Astrocyte (in vitro differentiated cells and primary cell): Measurements from ENCODE around the gene PKP4. TPM values are rescaled to one million over a fixed set of nuclear protein-coding genes. Genes with fewer than 3 reads are reported as not detected.

Source experiments
- DNase-seq: peaks from one replicate; pipeline ENCODE4 v3.0.0-alpha.2; 2010; ENCODE audit warnings: low read depth
- FAIRE-seq: peaks from 2 replicates; lab custom pipeline; 2011; peaks lifted over from hg19 to GRCh38; lab: Jason Lieb, UNC
- H2AFZ ChIP-seq: 2 replicates; pipeline ENCODE4 v1.6.0; 2012; ENCODE audit warnings: low read depth, low read length, inconsistent platforms
- H3K27ac ChIP-seq: 2 replicates; pipeline ENCODE4 v1.5.1; 2011; ENCODE audit warnings: low read depth, low read length, inconsistent platforms
- H3K27me3 ChIP-seq: 2 replicates; pipeline ENCODE4 v1.6.0; 2011; ENCODE audit warnings: low read length, inconsistent platforms; ENCODE audit not compliant: insufficient read depth
- H3K36me3 ChIP-seq: 2 replicates; pipeline ENCODE4 v1.5.1; 2011; ENCODE audit warnings: low read length, inconsistent platforms; ENCODE audit not compliant: insufficient read depth
- H3K4me1 ChIP-seq: 2 replicates; pipeline ENCODE4 v1.5.1; 2011; ENCODE audit warnings: low read length, inconsistent platforms; ENCODE audit not compliant: insufficient read depth
- H3K4me2 ChIP-seq: 2 replicates; pipeline ENCODE4 v1.6.0; 2012; ENCODE audit warnings: low read length, inconsistent platforms
- H3K4me3 ChIP-seq: 2 replicates; pipeline ENCODE4 v1.5.1; 2011; ENCODE audit warnings: low read depth, mild to moderate bottlenecking, low read length, inconsistent platforms; ENCODE audit not compliant: insufficient read depth
- H3K79me2 ChIP-seq: 2 replicates; pipeline ENCODE4 v1.6.0; 2012; ENCODE audit warnings: mild to moderate bottlenecking, low read length, inconsistent platforms; ENCODE audit not compliant: insufficient read depth
- H3K9ac ChIP-seq: 2 replicates; pipeline ENCODE4 v1.6.0; 2012; ENCODE audit warnings: mild to moderate bottlenecking, low read length, inconsistent platforms
- H3K9me3 ChIP-seq: 2 replicates; pipeline ENCODE4 v1.5.1; 2012; ENCODE audit warnings: low read depth, mild to moderate bottlenecking, low read length, inconsistent platforms; ENCODE audit not compliant: insufficient read depth
- H4K20me1 ChIP-seq: 2 replicates; pipeline ENCODE4 v1.6.0; 2012; ENCODE audit warnings: low read length, inconsistent platforms; ENCODE audit not compliant: insufficient read depth
- H3K27ac Mint-ChIP-seq: one replicate; pipeline ENCODE4 v1.8.0; 2021; ENCODE audit warnings: mild to moderate bottlenecking, mixed read lengths; ENCODE audit not compliant: unreplicated experiment
- H3K27me3 Mint-ChIP-seq: one replicate; pipeline ENCODE4 v1.8.0; 2021; ENCODE audit warnings: low read depth, mixed read lengths; ENCODE audit not compliant: unreplicated experiment
- H3K36me3 Mint-ChIP-seq: one replicate; pipeline ENCODE4 v1.8.0; 2021; ENCODE audit warnings: low read depth, mixed read lengths; ENCODE audit not compliant: unreplicated experiment
- H3K4me1 Mint-ChIP-seq: one replicate; pipeline ENCODE4 v1.8.0; 2021; ENCODE audit warnings: low read depth, mixed read lengths; ENCODE audit not compliant: unreplicated experiment
- H3K4me3 Mint-ChIP-seq: one replicate; pipeline ENCODE4 v1.8.0; 2021; ENCODE audit warnings: mild to moderate bottlenecking, moderate library complexity, mixed read lengths; ENCODE audit not compliant: unreplicated experiment
- H3K9me3 Mint-ChIP-seq: one replicate; pipeline ENCODE4 v1.8.0; 2021; ENCODE audit warnings: mild to moderate bottlenecking, mixed read lengths; ENCODE audit not compliant: unreplicated experiment
- CTCF ChIP-seq: IDR thresholded peaks from 2 replicates; pipeline ENCODE4 v1.5.1; 2011; ENCODE audit warnings: low read depth, mild to moderate bottlenecking, inconsistent platforms, low read length, moderate library complexity; ENCODE audit not compliant: insufficient read depth
- EZH2 ChIP-seq: IDR thresholded peaks from 2 replicates; pipeline ENCODE4 v1.6.1; 2012; ENCODE audit warnings: mild to moderate bottlenecking, low read length, inconsistent platforms; ENCODE audit not compliant: insufficient read depth
- total RNA-seq: library from RNA; stranded (reverse); gene quantifications from 2 replicates; pipeline ENCODE4 v1.2.1, GENCODE V29; 2021

The PKP4 gene
- total RNA-seq, 1 donor from 2014 or later, result 38.4 TPM

GRCh38 chr2:158556124-158556523, 99.4 kb downstream of the PKP4 start:
- peaks cover 2% of the 10 kb centered on the region for H3K36me3 ChIP-seq
- no peaks in the 10 kb centered on the region for H3K79me2 ChIP-seq
- no peak overlapping the region for H3K4me3 ChIP-seq
- no peak overlapping the region for H3K27ac Mint-ChIP-seq
- FAIRE-seq (no peak), DNase-seq (no peak)
- peaks cover 6% of the 10 kb centered on the region for H4K20me1 ChIP-seq
- no peak for TF ChIP-seq EZH2
- TF ChIP-seq CTCF, result no peak
- no peaks in the 10 kb centered on the region for H3K27me3 ChIP-seq
- peaks cover 6% of the 10 kb centered on the region for H3K9me3 Mint-ChIP-seq
- H3K36me3 Mint-ChIP-seq, result peaks cover 4% of the 10 kb centered on the region
- no peak overlapping the region for H3K9ac ChIP-seq
- H3K27me3 Mint-ChIP-seq, result no peaks in the 10 kb centered on the region
- no peak overlapping the region for H3K27ac ChIP-seq
- H2AFZ ChIP-seq, result no peak overlapping the region
- H3K4me1 Mint-ChIP-seq, result no peaks in the 10 kb centered on the region
- no peak overlapping the region for H3K4me2 ChIP-seq
- no peaks in the 10 kb centered on the region for H3K4me1 ChIP-seq
- no peaks in the 10 kb centered on the region for H3K9me3 ChIP-seq
- no peak overlapping the region for H3K4me3 Mint-ChIP-seq

GRCh38 chr2:158557752-158558151, 101.0 kb downstream of the PKP4 start:
- Histone ChIP-seq H3K9ac (no peak overlapping the region), H3K4me2 (no peak overlapping the region), H3K36me3 (peaks cover 2% of the 10 kb centered on the region), H4K20me1 (peaks cover 6% of the 10 kb centered on the region), H3K9me3 (no peaks in the 10 kb centered on the region), H3K27ac (no peak overlapping the region), H3K27me3 (no peaks in the 10 kb centered on the region), H3K79me2 (no peaks in the 10 kb centered on the region), H3K4me3 (no peak overlapping the region), H3K4me1 (no peaks in the 10 kb centered on the region), H2AFZ (no peak overlapping the region)
- Mint-ChIP-seq H3K9me3 (peaks cover 6% of the 10 kb centered on the region), H3K27me3 (no peaks in the 10 kb centered on the region), H3K36me3 (peaks cover 2% of the 10 kb centered on the region), H3K27ac (no peak overlapping the region), H3K4me3 (no peak overlapping the region), H3K4me1 (no peaks in the 10 kb centered on the region)
- DNase-seq (no peak), FAIRE-seq (no peak)
- no peak for TF ChIP-seq CTCF
- no peak for TF ChIP-seq EZH2

- Histone ChIP-seq H3K27ac (no peak overlapping the region), H3K4me2 (no peak overlapping the region), H3K27me3 (no peaks in the 10 kb centered on the region), H3K4me3 (no peak overlapping the region), H3K36me3 (peaks cover 2% of the 10 kb centered on the region), H4K20me1 (peaks cover 6% of the 10 kb centered on the region), H3K9me3 (no peaks in the 10 kb centered on the region), H2AFZ (no peak overlapping the region), H3K9ac (no peak overlapping the region), H3K4me1 (no peaks in the 10 kb centered on the region), H3K79me2 (no peaks in the 10 kb centered on the region)
- H3K9me3 Mint-ChIP-seq, result peaks cover 3% of the 10 kb centered on the region
- H3K36me3 Mint-ChIP-seq, result peaks cover 2% of the 10 kb centered on the region
- TF ChIP-seq EZH2, result no peak
- no peak for TF ChIP-seq CTCF
- H3K4me3 Mint-ChIP-seq, result no peak overlapping the region
- no peaks in the 10 kb centered on the region for H3K27me3 Mint-ChIP-seq
- H3K4me1 Mint-ChIP-seq, result no peaks in the 10 kb centered on the region
- no peak for DNase-seq
- FAIRE-seq, result no peak
- no peak overlapping the region for H3K27ac Mint-ChIP-seq
Observed at GRCh38 chr2:158559252-158559651, 102.5 kb downstream of the PKP4 start.
